ENCODE measurements around the gene CEP295NL. TPM values are rescaled to one million over a fixed set of nuclear protein-coding genes. Genes with fewer than 3 reads are reported as not detected.
"Not testable (repeated sequence)": the region's sequence is repeated elsewhere in the genome, so short reads cannot be mapped to it uniquely, and the experiment has no call there.

Gene CEP295NL
- total RNA-seq, 2 donors from 2014 or later, result 0.72 to 0.82 TPM

GRCh38 chr17:78910497-78911284 is 7.7 kb upstream of the CEP295NL start:
- DNase-seq, result no peak
- Histone ChIP-seq H3K4me3 (no peak overlapping the region), H3K36me3 (no peaks in the 10 kb centered on the region), H3K9ac (ENCODE audit: low read depth in 2 of 2, low read length in 2 of 2) (no peak overlapping the region), H3K27me3 (no peaks in the 10 kb centered on the region), H3K4me1 (no peaks in the 10 kb centered on the region), H3K27ac (no peak overlapping the region), H3K9me3 (no peaks in the 10 kb centered on the region)
- TF ChIP-seq CTCF (IDR thresholded peaks at IDR 0.05), result no peak
- intact Hi-C loops (cut with DNase I), result no loop called here

GRCh38 chr17:78908426-78908825 is 5.4 kb upstream of the CEP295NL start:
- intact Hi-C loops (cut with DNase I), result no loop called here
- Histone ChIP-seq H3K9me3 (no peaks in the 10 kb centered on the region), H3K9ac (ENCODE audit: low read depth in 2 of 2, low read length in 2 of 2) (no peak overlapping the region), H3K27me3 (no peaks in the 10 kb centered on the region), H3K4me1 (no peaks in the 10 kb centered on the region), H3K36me3 (no peaks in the 10 kb centered on the region), H3K27ac (no peak overlapping the region), H3K4me3 (no peak overlapping the region)
- no peak for TF ChIP-seq CTCF (IDR thresholded peaks at IDR 0.05)
- DNase-seq, result no peak

GRCh38 chr17:78905541-78905940 is 2.5 kb upstream of the CEP295NL start:
- no peak overlapping the region for H3K27ac ChIP-seq
- no peak for TF ChIP-seq CTCF (IDR thresholded peaks at IDR 0.05)

GRCh38 chr17:78905116-78905515 is 2.1 kb upstream of the CEP295NL start:
- H3K9ac ChIP-seq (ENCODE audit: low read depth in 2 of 2, low read length in 2 of 2), result no peak overlapping the region
- no peaks in the 10 kb centered on the region for H3K9me3 ChIP-seq
- no peaks in the 10 kb centered on the region for H3K4me1 ChIP-seq
- no peak for DNase-seq
- H3K4me3 ChIP-seq, result no peak overlapping the region
- intact Hi-C loops (cut with DNase I), result no loop called here
- TF ChIP-seq CTCF (IDR thresholded peaks at IDR 0.05), result no peak
- no peak overlapping the region for H3K27ac ChIP-seq
- no peaks in the 10 kb centered on the region for H3K36me3 ChIP-seq
- H3K27me3 ChIP-seq, result no peaks in the 10 kb centered on the region

More at GRCh38 chr17:78905541-78905940, 2.5 kb upstream of the CEP295NL start:
- Histone ChIP-seq H3K27me3 (no peaks in the 10 kb centered on the region), H3K9me3 (no peaks in the 10 kb centered on the region), H3K4me1 (no peaks in the 10 kb centered on the region), H3K9ac (ENCODE audit: low read depth in 2 of 2, low read length in 2 of 2) (no peak overlapping the region), H3K4me3 (no peak overlapping the region), H3K36me3 (no peaks in the 10 kb centered on the region)
- intact Hi-C loops (cut with DNase I), result no loop called here
- DNase-seq, result no peak

GRCh38 chr17:78904371-78904770 is 1.4 kb upstream of the CEP295NL start:
- Histone ChIP-seq H3K4me3 (no peak overlapping the region), H3K9me3 (no peaks in the 10 kb centered on the region), H3K27me3 (no peaks in the 10 kb centered on the region), H3K9ac (ENCODE audit: low read depth in 2 of 2, low read length in 2 of 2) (no peak overlapping the region), H3K27ac (no peak overlapping the region), H3K36me3 (no peaks in the 10 kb centered on the region), H3K4me1 (no peaks in the 10 kb centered on the region)
- no peak for DNase-seq
- TF ChIP-seq CTCF (IDR thresholded peaks at IDR 0.05), result no peak
- intact Hi-C loops (cut with DNase I), result no loop called here

- H3K9me3 ChIP-seq; H3K4me1 ChIP-seq; H3K9ac ChIP-seq (ENCODE audit: low read depth in 2 of 2, low read length in 2 of 2); DNase-seq; H3K27ac ChIP-seq; H3K36me3 ChIP-seq; intact Hi-C loops (cut with DNase I); H3K4me3 ChIP-seq; H3K27me3 ChIP-seq: not testable (repeated sequence)
Measured at GRCh38 chr17:78902231-78902630, 770 bp downstream of the CEP295NL start.
